Measurements from ENCODE around the gene SLC39A12. TPM values are rescaled to one million over a fixed set of nuclear protein-coding genes. Genes with fewer than 3 reads are reported as not detected.

SLC39A12 gene
- polyA plus RNA-seq, 1 experiment = not detected

DNA sequence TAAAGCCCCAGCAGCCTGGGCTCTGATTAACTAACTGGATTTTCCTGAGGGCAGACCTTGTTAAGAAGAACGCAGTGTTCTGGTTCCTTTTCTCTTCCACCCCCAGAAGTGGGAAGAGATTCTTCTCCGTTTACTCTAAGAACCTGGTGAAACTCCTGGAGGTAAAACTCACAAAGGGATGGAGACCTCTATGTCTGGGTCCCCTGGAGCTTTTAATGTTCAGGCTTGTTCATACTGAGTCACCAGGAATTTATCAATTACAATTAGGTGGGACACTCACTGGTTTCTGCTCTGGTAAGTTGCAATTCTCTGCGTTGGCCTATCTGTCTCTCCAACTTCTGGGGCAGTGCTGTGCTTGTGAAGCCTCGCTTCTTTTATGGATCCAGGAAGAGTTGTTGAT, 115.2 kb downstream of the SLC39A12 start:
- H3K4me3 ChIP-seq (ENCODE audit: low read depth, low read length) = no peak overlapping the region
- TF ChIP-seq, protein P1, sequence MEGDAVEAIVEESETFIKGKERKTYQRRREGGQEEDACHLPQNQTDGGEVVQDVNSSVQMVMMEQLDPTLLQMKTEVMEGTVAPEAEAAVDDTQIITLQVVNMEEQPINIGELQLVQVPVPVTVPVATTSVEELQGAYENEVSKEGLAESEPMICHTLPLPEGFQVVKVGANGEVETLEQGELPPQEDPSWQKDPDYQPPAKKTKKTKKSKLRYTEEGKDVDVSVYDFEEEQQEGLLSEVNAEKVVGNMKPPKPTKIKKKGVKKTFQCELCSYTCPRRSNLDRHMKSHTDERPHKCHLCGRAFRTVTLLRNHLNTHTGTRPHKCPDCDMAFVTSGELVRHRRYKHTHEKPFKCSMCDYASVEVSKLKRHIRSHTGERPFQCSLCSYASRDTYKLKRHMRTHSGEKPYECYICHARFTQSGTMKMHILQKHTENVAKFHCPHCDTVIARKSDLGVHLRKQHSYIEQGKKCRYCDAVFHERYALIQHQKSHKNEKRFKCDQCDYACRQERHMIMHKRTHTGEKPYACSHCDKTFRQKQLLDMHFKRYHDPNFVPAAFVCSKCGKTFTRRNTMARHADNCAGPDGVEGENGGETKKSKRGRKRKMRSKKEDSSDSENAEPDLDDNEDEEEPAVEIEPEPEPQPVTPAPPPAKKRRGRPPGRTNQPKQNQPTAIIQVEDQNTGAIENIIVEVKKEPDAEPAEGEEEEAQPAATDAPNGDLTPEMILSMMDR (IDR thresholded peaks at IDR 0.05; ENCODE audit: low read depth, low read length) = no peak
- no peak overlapping the region for H3K27ac ChIP-seq (ENCODE audit: low read depth, low read length)
- no peaks in the 10 kb centered on the region for H3K27me3 ChIP-seq (ENCODE audit: control insufficient read depth, insufficient read depth, low read length)
- H3K9me3 ChIP-seq (ENCODE audit: control insufficient read depth, insufficient read depth, low read length) = peaks cover 3% of the 10 kb centered on the region; the same call in 1 of the 2 replicates
- DNase-seq (ENCODE audit: low read depth, low spot score) = no peak
- ChIA-PET CTCF (no interaction called here), POLR2A (no interaction called here)

DNA sequence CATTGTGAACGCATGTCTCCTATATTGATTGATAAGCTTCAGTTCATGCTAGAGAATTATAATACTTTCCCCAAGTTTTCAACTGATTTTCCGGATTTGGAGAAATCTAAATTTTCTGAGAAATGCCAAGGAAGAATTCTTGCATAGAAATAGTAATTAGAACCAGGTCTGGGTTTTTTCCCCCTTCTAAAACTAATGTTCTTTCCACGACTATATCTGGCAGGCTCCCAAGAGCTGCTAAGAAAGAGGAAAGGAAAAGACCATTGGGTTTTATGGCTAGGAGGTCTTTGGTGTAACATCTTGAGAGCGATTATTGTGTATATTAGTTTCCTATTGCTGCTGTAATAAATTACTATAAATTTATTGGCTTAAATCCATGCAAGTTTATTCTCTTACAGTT, 116.7 kb downstream of the SLC39A12 start:
- H3K4me3 ChIP-seq (ENCODE audit: low read depth, low read length) = no peak overlapping the region
- H3K9me3 ChIP-seq (ENCODE audit: control insufficient read depth, insufficient read depth, low read length) = peaks cover 3% of the 10 kb centered on the region; the same call in 1 of the 2 replicates
- TF ChIP-seq, protein P1 (IDR thresholded peaks at IDR 0.05; ENCODE audit: low read depth, low read length) = no peak
- no peak overlapping the region for H3K27ac ChIP-seq (ENCODE audit: low read depth, low read length)
- POLR2A ChIA-PET = no interaction called here
- DNase-seq (ENCODE audit: low read depth, low spot score) = no peak
- no peaks in the 10 kb centered on the region for H3K27me3 ChIP-seq (ENCODE audit: control insufficient read depth, insufficient read depth, low read length)
- CTCF ChIA-PET = no interaction called here

DNA sequence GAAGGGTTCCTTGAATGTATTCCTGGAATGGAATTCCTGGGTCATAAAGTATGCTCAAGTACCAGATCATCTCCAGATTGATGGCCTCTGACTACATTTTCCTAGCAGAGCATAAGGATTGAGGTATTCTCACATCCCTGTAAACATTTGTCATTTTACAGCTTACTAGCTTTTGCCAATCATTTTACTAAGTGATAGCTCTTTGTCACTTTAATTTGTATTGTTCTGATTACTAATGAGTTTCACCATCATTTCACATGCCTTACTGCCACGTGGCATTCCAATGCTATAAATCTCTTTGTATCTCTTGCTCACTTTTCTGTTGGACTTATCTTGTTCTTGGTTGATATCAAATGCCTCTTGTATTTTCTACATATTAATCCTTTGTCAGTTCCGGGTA, 119.9 kb downstream of the SLC39A12 start:
- Histone ChIP-seq H3K9me3 (ENCODE audit: control insufficient read depth, insufficient read depth, low read length) (peaks cover 3% of the 10 kb centered on the region; the same call in 1 of the 2 replicates), H3K4me3 (ENCODE audit: low read depth, low read length) (no peak overlapping the region), H3K27me3 (ENCODE audit: control insufficient read depth, insufficient read depth, low read length) (no peaks in the 10 kb centered on the region), H3K27ac (ENCODE audit: low read depth, low read length) (no peak overlapping the region)
- CTCF ChIA-PET = no interaction called here
- POLR2A ChIA-PET = no interaction called here
- no peak for DNase-seq (ENCODE audit: low read depth, low spot score)
- TF ChIP-seq, protein P1 (IDR thresholded peaks at IDR 0.05; ENCODE audit: low read depth, low read length) = no peak

DNA sequence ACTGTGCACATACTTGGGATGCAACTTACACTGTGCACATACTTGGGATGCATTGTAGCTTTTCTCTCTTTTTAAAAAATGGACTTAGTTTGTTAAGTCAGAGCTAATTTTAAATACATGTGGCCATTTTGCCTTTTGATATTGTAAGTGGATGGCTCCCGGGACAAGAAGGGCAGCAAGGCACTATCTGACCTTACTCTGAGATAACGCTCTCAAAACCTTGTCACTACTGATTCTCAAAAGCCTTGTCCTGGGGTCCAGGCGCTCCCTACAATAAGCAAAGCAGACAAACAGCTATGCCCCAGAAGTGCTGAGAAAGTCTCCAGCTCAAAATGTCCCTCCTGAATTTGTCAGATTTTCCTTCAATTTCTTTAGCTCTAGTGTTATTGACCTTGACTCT, 121.6 kb downstream of the SLC39A12 start:
- POLR2A ChIA-PET = no interaction called here
- CTCF ChIA-PET = no interaction called here
- H3K27me3 ChIP-seq (ENCODE audit: control insufficient read depth, insufficient read depth, low read length) = no peaks in the 10 kb centered on the region
- peaks cover 3% of the 10 kb centered on the region; the same call in 1 of the 2 replicates for H3K9me3 ChIP-seq (ENCODE audit: control insufficient read depth, insufficient read depth, low read length)
- DNase-seq (ENCODE audit: low read depth, low spot score) = no peak
- H3K27ac ChIP-seq (ENCODE audit: low read depth, low read length) = no peak overlapping the region
- TF ChIP-seq, protein P1 (IDR thresholded peaks at IDR 0.05; ENCODE audit: low read depth, low read length) = no peak
- no peak overlapping the region for H3K4me3 ChIP-seq (ENCODE audit: low read depth, low read length)

DNA sequence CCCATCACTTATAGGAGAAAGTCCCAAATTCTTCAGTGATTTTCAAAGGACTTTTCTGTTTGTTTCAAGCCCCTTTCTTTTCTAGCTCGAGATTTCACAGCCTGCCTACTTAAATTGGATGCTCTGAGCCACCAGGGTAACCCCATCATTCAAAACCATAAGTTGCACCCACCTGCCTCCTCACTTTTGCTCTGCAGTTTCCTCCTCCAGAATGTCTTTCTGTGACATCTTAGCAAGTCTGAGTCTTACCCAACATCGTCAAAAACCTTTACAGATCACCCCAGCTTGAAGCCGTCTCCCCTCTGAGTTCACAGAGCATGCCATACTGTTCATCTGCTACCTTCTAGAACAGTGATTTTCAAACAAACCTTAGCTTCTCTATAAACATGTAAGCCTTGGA, 124.2 kb downstream of the SLC39A12 start:
- ChIA-PET CTCF (interaction anchor here (0.6 kb wide), 1 partner anchor 146 kb away, joined by 4 read pairs; no protein-coding TSS in a partner anchor), POLR2A (no interaction called here)
- Histone ChIP-seq H3K4me3 (ENCODE audit: low read depth, low read length) (no peak overlapping the region), H3K27me3 (ENCODE audit: control insufficient read depth, insufficient read depth, low read length) (no peaks in the 10 kb centered on the region), H3K27ac (ENCODE audit: low read depth, low read length) (no peak overlapping the region), H3K9me3 (ENCODE audit: control insufficient read depth, insufficient read depth, low read length) (no peaks in the 10 kb centered on the region)
- DNase-seq (ENCODE audit: low read depth, low spot score) = no peak
- TF ChIP-seq, protein P1 (IDR thresholded peaks at IDR 0.05; ENCODE audit: low read depth, low read length) = no peak

Measured in AG04450 (cell line).